Measurements from ENCODE around the gene PCBP2.

DNA sequence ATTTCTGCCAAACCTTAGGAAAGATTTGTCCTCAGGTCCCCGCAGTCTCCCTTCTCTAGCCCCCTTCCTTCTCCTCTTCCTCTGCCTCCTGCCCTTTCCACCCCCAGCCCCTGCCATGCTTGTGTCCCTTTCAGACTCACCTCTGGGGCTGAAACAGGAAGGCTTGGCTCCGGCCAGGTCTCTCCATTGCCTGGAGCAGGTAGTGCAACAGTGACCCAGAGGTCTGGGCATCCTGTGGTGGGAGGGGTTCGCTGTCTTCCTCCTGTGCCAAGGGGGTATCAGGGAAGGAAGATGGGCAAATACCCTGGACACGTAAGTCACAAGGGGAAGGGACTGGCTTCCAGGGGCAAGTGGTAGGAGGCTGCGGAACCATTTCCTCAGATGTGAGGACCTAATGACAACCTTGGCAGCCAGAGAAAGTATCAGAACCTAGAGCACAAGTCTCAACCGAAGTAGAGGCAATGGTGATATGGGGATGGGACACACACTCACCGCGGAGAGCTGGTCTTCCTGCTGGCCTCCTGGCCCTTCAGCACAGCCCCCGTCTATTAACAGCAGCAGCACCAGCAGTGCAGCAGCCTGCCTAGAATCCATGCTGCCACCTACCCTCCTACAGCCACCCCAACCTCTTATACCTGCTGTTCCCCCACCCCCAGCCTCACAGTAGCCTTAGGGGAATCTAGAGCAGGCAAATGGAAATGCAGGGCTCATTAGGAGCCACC, 55.1 kb downstream of the PCBP2 start, which contains the start of gene NPFF:
- TF ChIP-seq PATZ1 (CRISPR knock-in tag; IDR thresholded peaks at IDR 0.05; ENCODE audit: borderline replicate concordance), result no peak
- no peak for TF ChIP-seq ZNF565 (CRISPR knock-in tag; conservative IDR thresholded peaks at IDR 0.05; ENCODE audit: low read depth)
- TF ChIP-seq ZFP3 (CRISPR knock-in tag; IDR thresholded peaks at IDR 0.05), result no peak
- TF ChIP-seq ARNTL (CRISPR knock-in tag; IDR thresholded peaks at IDR 0.05; ENCODE audit: borderline replicate concordance, low read depth), result no peak
